K562 (cell line): ENCODE data around the gene ALG14. TPM values are rescaled to one million over a fixed set of nuclear protein-coding genes. Genes with fewer than 3 reads are reported as not detected.

Experiments used
- EP400 ChIP-seq: fragments of 450-650 bp; IDR thresholded peaks from 2 replicates; pipeline ENCODE4 v1.6.1; 2017; ENCODE audit warnings: antibody characterized with exemption, mild to moderate bottlenecking, moderate library complexity
- FOXJ3 ChIP-seq: sonication (generic); formaldehyde crosslinking; IDR thresholded peaks from 2 replicates; pipeline ENCODE4 v1.4.0; 2020; ENCODE audit warnings: mild to moderate bottlenecking, missing genetic modification reagents
- HMGN3 ChIP-seq: IDR thresholded peaks from 2 replicates; pipeline ENCODE4 v1.6.1; 2011; ENCODE audit warnings: borderline replicate concordance, low read depth, mild to moderate bottlenecking, mixed read lengths, low read length; ENCODE audit not compliant: insufficient read length; ENCODE audit errors: extremely low read depth
- JUNB ChIP-seq: fragments of 450-650 bp; formaldehyde crosslinking; conservative IDR thresholded peaks from 2 replicates; pipeline ENCODE4 v1.4.0; 2020; ENCODE audit warnings: mild to moderate bottlenecking
- KAT8 ChIP-seq: fragments of 450-650 bp; IDR thresholded peaks from 2 replicates; pipeline ENCODE4 v1.6.1; 2016; ENCODE audit warnings: low read depth, mild to moderate bottlenecking
- MCM5 ChIP-seq: fragments of 450-650 bp; IDR thresholded peaks from 2 replicates; pipeline ENCODE4 v1.6.1; 2016; ENCODE audit warnings: low read depth
- RCOR1 ChIP-seq, 2 experiments: IDR thresholded peaks; 2 replicates each; pipeline ENCODE4 v1.6.1; 2012; ENCODE audit warnings: low read depth in 2 of 2, low read length in 2 of 2, borderline replicate concordance in 1 of 2, improper control_type of control experiment in 1 of 2
- SIRT6 ChIP-seq: IDR thresholded peaks from one replicate; pipeline ENCODE4 v1.6.1; 2012; ENCODE audit warnings: low read depth, mild to moderate bottlenecking, control low read depth, inconsistent platforms, low read length, moderate library complexity
- SREBF2 ChIP-seq: sonication (generic); formaldehyde crosslinking; IDR thresholded peaks from 2 replicates; pipeline ENCODE4 v1.4.0; 2020; ENCODE audit warnings: mild to moderate bottlenecking, missing genetic modification reagents
- SRSF3 ChIP-seq: fragments of 200-400 bp; formaldehyde crosslinking; IDR thresholded peaks from 2 replicates; pipeline ENCODE4 v1.6.1; 2016; ENCODE audit warnings: mild to moderate bottlenecking, low read length, moderate library complexity; ENCODE audit not compliant: insufficient read depth
- TEAD4 ChIP-seq, 2 experiments: sonication (generic) in 1 of 2; formaldehyde crosslinking in 1 of 2; IDR thresholded peaks; 2 replicates each; pipeline versions ENCODE4 v1.6.1 to v1.8.0; 2012 to 2022; ENCODE audit warnings: borderline replicate concordance in 1 of 2, inconsistent platforms in 1 of 2, low read length in 1 of 2, mild to moderate bottlenecking in 1 of 2, missing genetic modification reagents in 1 of 2
- TRIM28 ChIP-seq: fragments of 450-650 bp; IDR thresholded peaks from 2 replicates; pipeline ENCODE4 v1.6.1; 2017
- polyA plus RNA-seq, 8 experiments: library from polyadenylated mRNA; depleted of rRNA in 4 of 8; stranded (reverse) in 5 of 8; unstranded in 3 of 8; fragments of >200 nt; fragmentation: Nextera tagmentation in 2 of 8; fragmentation: Illumina TruSeq in 1 of 8; extraction: Ambion mirVana in 2 of 8; extraction: Trizol in 1 of 8; gene quantifications; 2 replicates each; pipeline versions ENCODE4 v1.2.1 to v1.2.3, GENCODE V29; 2011 to 2014; ENCODE audit warnings: inconsistent platforms in 1 of 8, missing spikeins in 1 of 8
- total RNA-seq, 7 experiments: library from RNA; depleted of rRNA in 6 of 7; stranded (reverse); fragments of >200 nt in 6 of 7; fragmentation: Illumina TruSeq in 2 of 7; extraction: Trizol in 2 of 7; gene quantifications; 2 replicates each; pipeline versions ENCODE4 v1.2.1 to v1.2.3, GENCODE V29; 2011 to 2021; ENCODE audit warnings: low replicate concordance in 1 of 7
- TF ChIP-seq, protein P1 (sequence below), 2 experiments: IDR thresholded peaks; 2 replicates each; pipeline ENCODE4 v1.6.1; 2012; ENCODE audit warnings: improper control_type of control experiment in 2 of 2, low read depth in 2 of 2, low read length in 2 of 2, borderline replicate concordance in 1 of 2
- TF ChIP-seq, protein P2 (sequence below), 2 experiments: fragments of 450-650 bp; IDR thresholded peaks; 2 replicates each; pipeline ENCODE4 v1.6.1; 2016; ENCODE audit warnings: mild to moderate bottlenecking in 2 of 2, borderline replicate concordance in 1 of 2, low read depth in 1 of 2, moderate library complexity in 1 of 2
- TF ChIP-seq, protein P3 (sequence below), 2 experiments: IDR thresholded peaks; 2 replicates each; pipeline ENCODE4 v1.6.1; 2011; ENCODE audit warnings: borderline replicate concordance in 1 of 2, control low read depth in 1 of 2, low read depth in 1 of 2, low read length in 1 of 2, mild to moderate bottlenecking in 1 of 2, mixed read lengths in 1 of 2, moderate library complexity in 1 of 2; ENCODE audit not compliant: insufficient read depth in 1 of 2, insufficient read length in 1 of 2, poor library complexity in 1 of 2, severe bottlenecking in 1 of 2; ENCODE audit errors: extremely low read depth in 1 of 2

ALG14 gene
- total and polyA plus RNA-seq, 9 of the 15 experiments (the other 6 are each of a cell fraction or from before 2014, with no cell fraction given): 2.8 to 16.2 (median 4.9) TPM

DNA sequence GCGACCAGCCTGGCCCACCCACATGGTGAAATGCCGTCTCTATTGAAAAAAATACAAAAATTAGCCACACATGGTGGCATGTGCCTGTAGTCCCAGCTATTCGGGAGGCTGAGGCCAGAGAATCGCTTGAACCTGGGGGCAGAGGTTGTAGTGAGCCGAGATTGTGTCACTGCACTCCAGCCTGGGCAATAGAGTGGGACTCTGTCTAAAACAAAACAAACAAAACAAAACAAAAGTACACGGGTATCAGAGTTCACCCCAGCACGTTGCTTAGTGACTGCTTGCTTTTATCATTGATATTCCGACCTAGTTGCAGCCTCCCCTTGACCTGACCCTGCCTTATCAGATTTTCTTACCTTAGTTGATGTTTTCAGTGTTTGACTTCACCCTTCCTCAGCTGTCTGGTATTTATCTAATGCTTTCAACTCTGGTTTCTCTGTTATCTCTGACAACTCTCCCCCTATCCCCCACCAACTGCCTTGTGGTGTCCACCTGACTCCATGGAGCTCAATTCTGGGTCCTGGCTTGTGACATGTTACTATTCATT, 49.5 kb upstream of the ALG14 start (continued):
- TF ChIP-seq, protein P1, sequence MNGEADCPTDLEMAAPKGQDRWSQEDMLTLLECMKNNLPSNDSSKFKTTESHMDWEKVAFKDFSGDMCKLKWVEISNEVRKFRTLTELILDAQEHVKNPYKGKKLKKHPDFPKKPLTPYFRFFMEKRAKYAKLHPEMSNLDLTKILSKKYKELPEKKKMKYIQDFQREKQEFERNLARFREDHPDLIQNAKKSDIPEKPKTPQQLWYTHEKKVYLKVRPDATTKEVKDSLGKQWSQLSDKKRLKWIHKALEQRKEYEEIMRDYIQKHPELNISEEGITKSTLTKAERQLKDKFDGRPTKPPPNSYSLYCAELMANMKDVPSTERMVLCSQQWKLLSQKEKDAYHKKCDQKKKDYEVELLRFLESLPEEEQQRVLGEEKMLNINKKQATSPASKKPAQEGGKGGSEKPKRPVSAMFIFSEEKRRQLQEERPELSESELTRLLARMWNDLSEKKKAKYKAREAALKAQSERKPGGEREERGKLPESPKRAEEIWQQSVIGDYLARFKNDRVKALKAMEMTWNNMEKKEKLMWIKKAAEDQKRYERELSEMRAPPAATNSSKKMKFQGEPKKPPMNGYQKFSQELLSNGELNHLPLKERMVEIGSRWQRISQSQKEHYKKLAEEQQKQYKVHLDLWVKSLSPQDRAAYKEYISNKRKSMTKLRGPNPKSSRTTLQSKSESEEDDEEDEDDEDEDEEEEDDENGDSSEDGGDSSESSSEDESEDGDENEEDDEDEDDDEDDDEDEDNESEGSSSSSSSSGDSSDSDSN (IDR thresholded peaks at IDR 0.05; ENCODE audit: borderline replicate concordance in 1 of 2, low read depth in 2 of 2, low read length in 2 of 2): no peak
- TF ChIP-seq, protein P2, sequence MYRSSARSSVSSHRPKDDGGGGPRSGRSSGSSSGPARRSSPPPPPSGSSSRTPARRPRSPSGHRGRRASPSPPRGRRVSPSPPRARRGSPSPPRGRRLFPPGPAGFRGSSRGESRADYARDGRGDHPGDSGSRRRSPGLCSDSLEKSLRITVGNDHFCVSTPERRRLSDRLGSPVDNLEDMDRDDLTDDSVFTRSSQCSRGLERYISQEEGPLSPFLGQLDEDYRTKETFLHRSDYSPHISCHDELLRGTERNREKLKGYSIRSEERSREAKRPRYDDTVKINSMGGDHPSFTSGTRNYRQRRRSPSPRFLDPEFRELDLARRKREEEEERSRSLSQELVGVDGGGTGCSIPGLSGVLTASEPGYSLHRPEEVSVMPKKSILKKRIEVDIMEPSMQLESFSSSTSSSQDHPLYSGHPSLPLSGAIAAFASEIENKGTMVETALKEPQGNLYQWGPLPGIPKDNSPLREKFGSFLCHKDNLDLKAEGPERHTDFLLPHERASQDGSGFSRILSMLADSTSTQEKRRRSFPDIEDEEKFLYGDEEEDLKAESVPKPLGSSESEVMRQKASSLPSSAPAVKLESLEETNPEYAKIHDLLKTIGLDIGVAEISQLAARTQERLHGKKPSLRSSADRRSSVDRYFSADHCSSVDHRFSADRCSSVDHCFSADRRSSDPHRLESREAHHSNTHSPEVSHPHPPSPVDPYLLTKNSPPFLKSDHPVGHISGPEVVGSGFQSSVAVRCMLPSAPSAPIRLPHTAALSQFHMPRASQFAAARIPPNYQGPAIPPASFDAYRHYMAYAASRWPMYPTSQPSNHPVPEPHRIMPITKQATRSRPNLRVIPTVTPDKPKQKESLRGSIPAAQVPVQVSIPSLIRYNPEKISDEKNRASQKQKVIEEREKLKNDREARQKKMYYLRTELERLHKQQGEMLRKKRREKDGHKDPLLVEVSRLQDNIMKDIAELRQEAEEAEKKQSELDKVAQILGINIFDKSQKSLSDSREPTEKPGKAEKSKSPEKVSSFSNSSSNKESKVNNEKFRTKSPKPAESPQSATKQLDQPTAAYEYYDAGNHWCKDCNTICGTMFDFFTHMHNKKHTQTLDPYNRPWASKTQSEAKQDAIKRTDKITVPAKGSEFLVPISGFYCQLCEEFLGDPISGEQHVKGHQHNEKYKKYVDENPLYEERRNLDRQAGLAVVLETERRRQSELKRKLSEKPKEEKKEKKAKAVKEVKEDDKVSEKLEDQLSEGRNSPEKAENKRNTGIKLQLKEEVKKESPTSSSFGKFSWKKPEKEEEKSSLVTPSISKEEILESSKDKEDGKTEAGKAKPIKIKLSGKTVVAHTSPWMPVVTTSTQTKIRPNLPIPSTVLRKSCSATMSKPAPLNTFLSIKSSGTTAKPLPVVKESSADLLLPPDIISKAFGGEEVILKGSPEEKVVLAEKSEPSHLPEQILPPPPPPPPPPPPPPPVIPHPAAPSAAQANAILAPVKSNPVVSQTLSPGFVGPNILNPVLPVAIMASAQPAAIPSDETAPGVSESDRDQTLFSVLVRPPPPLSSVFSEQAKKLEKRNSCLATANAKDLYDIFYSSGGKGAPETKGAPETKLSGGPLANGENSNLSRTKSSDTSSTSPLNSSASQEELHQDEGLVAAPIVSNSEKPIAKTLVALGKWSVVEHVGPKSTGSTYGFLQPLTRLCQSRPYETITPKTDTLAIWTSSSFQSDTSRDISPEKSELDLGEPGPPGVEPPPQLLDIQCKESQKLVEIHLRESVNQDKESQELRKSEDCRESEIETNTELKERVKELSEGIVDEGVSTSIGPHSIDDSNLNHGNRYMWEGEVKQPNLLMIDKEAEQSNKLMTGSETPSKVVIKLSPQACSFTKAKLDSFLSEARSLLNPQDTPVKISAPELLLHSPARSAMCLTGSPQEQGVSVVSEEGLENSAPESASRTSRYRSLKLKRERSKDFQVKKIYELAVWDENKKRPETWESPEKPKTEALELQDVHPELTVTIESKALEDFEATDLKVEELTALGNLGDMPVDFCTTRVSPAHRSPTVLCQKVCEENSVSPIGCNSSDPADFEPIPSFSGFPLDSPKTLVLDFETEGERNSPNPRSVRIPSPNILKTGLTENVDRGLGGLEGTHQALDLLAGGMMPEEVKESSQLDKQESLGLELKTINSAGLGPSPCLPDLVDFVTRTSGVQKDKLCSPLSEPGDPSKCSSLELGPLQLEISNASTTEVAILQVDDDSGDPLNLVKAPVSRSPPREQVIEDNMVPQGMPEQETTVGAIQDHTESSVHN (IDR thresholded peaks at IDR 0.05; ENCODE audit: borderline replicate concordance in 1 of 2, low read depth in 1 of 2): no peak
- TF ChIP-seq, protein P3, sequence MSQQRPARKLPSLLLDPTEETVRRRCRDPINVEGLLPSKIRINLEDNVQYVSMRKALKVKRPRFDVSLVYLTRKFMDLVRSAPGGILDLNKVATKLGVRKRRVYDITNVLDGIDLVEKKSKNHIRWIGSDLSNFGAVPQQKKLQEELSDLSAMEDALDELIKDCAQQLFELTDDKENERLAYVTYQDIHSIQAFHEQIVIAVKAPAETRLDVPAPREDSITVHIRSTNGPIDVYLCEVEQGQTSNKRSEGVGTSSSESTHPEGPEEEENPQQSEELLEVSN (IDR thresholded peaks at IDR 0.05; ENCODE audit: borderline replicate concordance in 1 of 2, extremely low read depth in 1 of 2, insufficient read depth in 1 of 2, insufficient read length in 1 of 2, low read depth in 1 of 2, low read length in 1 of 2, poor library complexity in 1 of 2, severe bottlenecking in 1 of 2): no peak
- TF ChIP-seq KAT8 (no peak), HMGN3 (no peak), TEAD4 (IDR thresholded peaks at IDR 0.05; ENCODE audit: low read length) (peak; percentile 32; the same call in 1 of the 2 replicates), TEAD4 (CRISPR knock-in tag; IDR thresholded peaks at IDR 0.05; ENCODE audit: borderline replicate concordance) (no peak), TRIM28 (no peak), RCOR1 (IDR thresholded peaks at IDR 0.05; ENCODE audit: borderline replicate concordance in 1 of 2, low read depth in 2 of 2, low read length in 2 of 2) (peak in 1 of 2 experiments; percentile 46; a peak in 1 of 4 replicates), SIRT6 (no peak), EP400 (no peak), MCM5 (no peak), SRSF3 (no peak), JUNB (CRISPR knock-in tag) (no peak), FOXJ3 (CRISPR knock-in tag) (no peak), SREBF2 (CRISPR knock-in tag) (no peak)
